Right atrium auricular region (tissue), 2 donors: ENCODE data around the gene SMCR8. TPM values are rescaled to one million over a fixed set of nuclear protein-coding genes. Genes with fewer than 3 reads are reported as not detected.
"Not testable (repeated sequence)": the region's sequence is repeated elsewhere in the genome, so short reads cannot be mapped to it uniquely, and the experiment has no call there.

ENCODE experiments used
- DNase-seq: peaks from one replicate; pipeline ENCODE4 v3.0.0-alpha.2; 2019; ENCODE audit warnings: low spot score
- H3K27ac ChIP-seq, 2 donors: fragments of 200-600 bp; sonication (generic); 1 replicate in 1 of 2; 2 replicates in 1 of 2; pipeline ENCODE4 v1.5.1; 2016 to 2019
- H3K27me3 ChIP-seq, 2 donors: fragments of 200-600 bp; sonication (generic); one replicate each; pipeline versions ENCODE4 v1.5.1 to v1.6.0; 2017 to 2019
- H3K36me3 ChIP-seq: fragments of 200-600 bp; sonication (generic); one replicate; pipeline ENCODE4 v1.5.1; 2016
- H3K4me1 ChIP-seq, 2 donors: fragments of 200-600 bp; sonication (generic); one replicate each; pipeline versions ENCODE4 v1.5.1 to v1.6.0; 2017 to 2019
- H3K4me3 ChIP-seq, 2 donors: fragments of 200-600 bp; sonication (generic); 1 replicate in 1 of 2; 2 replicates in 1 of 2; pipeline ENCODE4 v1.5.1; 2017 to 2019; ENCODE audit warnings: mild to moderate bottlenecking in 1 of 2, moderate library complexity in 1 of 2
- H3K9me3 ChIP-seq, 2 donors: fragments of 200-600 bp; sonication (generic); one replicate each; pipeline ENCODE4 v1.5.1; 2019
- CTCF ChIP-seq, 2 donors: fragments of 200-600 bp; sonication (generic); IDR thresholded peaks; one replicate each; pipeline ENCODE4 v1.5.1; 2019; ENCODE audit warnings: antibody characterized with exemption in 2 of 2
- total RNA-seq, 2 donors: library from RNA; depleted of rRNA; stranded (reverse); fragments of >200 nt; gene quantifications; one replicate each; pipeline ENCODE4 v1.1.0, GENCODE V29; 2016

The SMCR8 gene
- total RNA-seq, 2 donors from 2014 or later, result 11.1 to 11.4 TPM

GRCh38 chr17:18328643-18329204, 13.6 kb downstream of the SMCR8 start:
- Histone ChIP-seq H3K27ac (no peak overlapping the region), H3K36me3 (peaks cover 32% of the 10 kb centered on the region), H3K4me3 (no peak overlapping the region), H3K9me3 (no peaks in the 10 kb centered on the region), H3K27me3 (no peaks in the 10 kb centered on the region), H3K4me1 (no peaks in the 10 kb centered on the region)
- no peak for TF ChIP-seq CTCF (IDR thresholded peaks at IDR 0.05)
- no peak for DNase-seq

- TF ChIP-seq CTCF (IDR thresholded peaks at IDR 0.05), result no peak
Measured at GRCh38 chr17:18331879-18332278, 16.8 kb downstream of the SMCR8 start.

GRCh38 chr17:18332909-18333489, 17.9 kb downstream of the SMCR8 start:
- H3K4me1 ChIP-seq, result no peaks in the 10 kb centered on the region
- DNase-seq, result no peak
- H3K27me3 ChIP-seq, result no peaks in the 10 kb centered on the region
- no peaks in the 10 kb centered on the region for H3K9me3 ChIP-seq
- H3K27ac ChIP-seq, result no peak overlapping the region
- peaks cover 12% of the 10 kb centered on the region for H3K36me3 ChIP-seq
- no peak overlapping the region for H3K4me3 ChIP-seq
- TF ChIP-seq CTCF (IDR thresholded peaks at IDR 0.05), result no peak

More at GRCh38 chr17:18331879-18332278, 16.8 kb downstream of the SMCR8 start:
- Histone ChIP-seq H3K36me3 (peaks cover 12% of the 10 kb centered on the region), H3K4me1 (no peaks in the 10 kb centered on the region), H3K9me3 (no peaks in the 10 kb centered on the region), H3K27me3 (no peaks in the 10 kb centered on the region), H3K4me3 (no peak overlapping the region), H3K27ac (no peak overlapping the region)
- no peak for DNase-seq

GRCh38 chr17:18338158-18338557, 23.1 kb downstream of the SMCR8 start:
- not testable (repeated sequence) for H3K4me1 ChIP-seq, H3K27ac ChIP-seq, H3K9me3 ChIP-seq, DNase-seq, H3K27me3 ChIP-seq, H3K4me3 ChIP-seq
- H3K36me3 ChIP-seq, result peaks cover 19% of the 10 kb centered on the region

- Histone ChIP-seq H3K27ac (no peak overlapping the region), H3K4me3 (no peak overlapping the region), H3K4me1 (no peaks in the 10 kb centered on the region), H3K27me3 (no peaks in the 10 kb centered on the region), H3K36me3 (peaks cover 19% of the 10 kb centered on the region), H3K9me3 (no peaks in the 10 kb centered on the region)
- no peak for TF ChIP-seq CTCF (IDR thresholded peaks at IDR 0.05)
- no peak for DNase-seq
Measured at GRCh38 chr17:18339933-18340332, 24.8 kb downstream of the SMCR8 start.

GRCh38 chr17:18344021-18344420, 28.9 kb downstream of the SMCR8 start:
- TF ChIP-seq CTCF (IDR thresholded peaks at IDR 0.05), result no peak
- H3K9me3 ChIP-seq, result no peaks in the 10 kb centered on the region
- DNase-seq, result no peak
- no peaks in the 10 kb centered on the region for H3K27me3 ChIP-seq
- H3K4me3 ChIP-seq, result no peak overlapping the region
- peaks cover 19% of the 10 kb centered on the region for H3K36me3 ChIP-seq
- no peak overlapping the region for H3K27ac ChIP-seq
- no peaks in the 10 kb centered on the region for H3K4me1 ChIP-seq
